LHCN-M2 (cell line): ENCODE results near the gene DDX6. TPM values are rescaled to one million over a fixed set of nuclear protein-coding genes. Genes with fewer than 3 reads are reported as not detected.

ENCODE experiments used
- DNase-seq: peaks from one replicate; pipeline ENCODE4 v3.0.0-alpha.2; 2012; ENCODE audit warnings: low read depth
- total RNA-seq: library from RNA; depleted of rRNA; stranded (reverse); fragments of >200 nt; gene quantifications from 2 replicates; pipeline ENCODE4 v1.2.3, GENCODE V29; 2014; rRNA removed

The DDX6 gene
- total RNA-seq, 1 experiment from 2014 or later: 86.1 TPM

- DNase-seq: no peak
Measured at GRCh38 chr11:118705111-118705741, 85.7 kb downstream of the DDX6 start.

GRCh38 chr11:118703563-118704106, 87.3 kb downstream of the DDX6 start:
- DNase-seq: no peak

GRCh38 chr11:118699506-118700220, 91.3 kb downstream of the DDX6 start:
- no peak for DNase-seq

Other genes starting within 250 kb of the DDX6 start
- gene IFT46, start 225.2 kb downstream of the DDX6 start, total RNA-seq: 47.0 and 75.3 TPM in 2 replicates
- 149 and 156 TPM in 2 replicates for gene ARCN1, start 218.8 kb downstream of the DDX6 start, total RNA-seq
- gene PHLDB1, start 183.5 kb downstream of the DDX6 start, total RNA-seq: 79.0 and 88.7 TPM in 2 replicates
- gene TREH, start 111.5 kb downstream of the DDX6 start, total RNA-seq: not detected in 2 replicates
- gene CXCR5, start 92.7 kb upstream of the DDX6 start, total RNA-seq: not detected in 2 replicates
- 7.4 and 10.3 TPM in 2 replicates for gene BCL9L, start 134.8 kb upstream of the DDX6 start, total RNA-seq
- gene UPK2, start 165.1 kb upstream of the DDX6 start, total RNA-seq: not detected in 2 replicates
- gene FOXR1, start 180.6 kb upstream of the DDX6 start, total RNA-seq: not detected in 2 replicates
- gene CENATAC, start 207.0 kb upstream of the DDX6 start, total RNA-seq: 15.3 and 20.1 TPM in 2 replicates
- 627 and 1,078 TPM in 2 replicates for gene RPS25, start 227.2 kb upstream of the DDX6 start, total RNA-seq
- 72.8 and 82.6 TPM in 2 replicates for gene TRAPPC4, start 227.6 kb upstream of the DDX6 start, total RNA-seq
- 16.4 and 21.5 TPM in 2 replicates for gene SLC37A4, start 239.7 kb upstream of the DDX6 start, total RNA-seq